Measurements from ENCODE around the gene SH3BP4.

DNA sequence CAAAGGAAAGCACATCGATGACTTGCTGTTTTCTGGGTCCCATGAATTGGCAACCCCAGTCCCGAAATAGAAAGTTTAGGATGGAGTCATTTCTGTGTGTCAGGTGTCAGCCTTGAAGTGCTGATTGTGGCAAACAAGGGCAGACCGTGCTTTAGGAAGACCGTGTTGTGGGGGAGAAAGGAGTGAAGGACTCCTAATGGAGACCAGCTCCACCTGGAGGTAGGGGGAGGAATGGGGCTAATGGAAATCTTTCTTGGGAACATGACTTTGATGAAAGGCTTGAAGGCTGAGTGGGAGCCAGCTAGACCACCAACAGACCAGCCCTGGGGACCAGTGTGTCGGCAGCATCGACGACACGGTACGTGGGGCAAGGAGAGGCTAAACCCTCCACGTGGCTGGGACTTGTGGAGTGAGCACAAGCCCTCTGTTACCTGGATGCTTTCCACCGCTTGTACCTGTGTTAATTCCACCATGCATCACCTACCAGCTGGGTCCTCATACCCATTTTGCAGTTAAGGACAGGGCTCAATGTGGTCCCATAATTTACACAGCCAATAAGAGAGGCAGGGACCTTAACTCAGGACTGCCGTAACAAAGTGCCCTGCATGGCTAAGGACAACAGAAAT lies 104.2 kb downstream of the SH3BP4 start:
- TF ChIP-seq, protein P1, sequence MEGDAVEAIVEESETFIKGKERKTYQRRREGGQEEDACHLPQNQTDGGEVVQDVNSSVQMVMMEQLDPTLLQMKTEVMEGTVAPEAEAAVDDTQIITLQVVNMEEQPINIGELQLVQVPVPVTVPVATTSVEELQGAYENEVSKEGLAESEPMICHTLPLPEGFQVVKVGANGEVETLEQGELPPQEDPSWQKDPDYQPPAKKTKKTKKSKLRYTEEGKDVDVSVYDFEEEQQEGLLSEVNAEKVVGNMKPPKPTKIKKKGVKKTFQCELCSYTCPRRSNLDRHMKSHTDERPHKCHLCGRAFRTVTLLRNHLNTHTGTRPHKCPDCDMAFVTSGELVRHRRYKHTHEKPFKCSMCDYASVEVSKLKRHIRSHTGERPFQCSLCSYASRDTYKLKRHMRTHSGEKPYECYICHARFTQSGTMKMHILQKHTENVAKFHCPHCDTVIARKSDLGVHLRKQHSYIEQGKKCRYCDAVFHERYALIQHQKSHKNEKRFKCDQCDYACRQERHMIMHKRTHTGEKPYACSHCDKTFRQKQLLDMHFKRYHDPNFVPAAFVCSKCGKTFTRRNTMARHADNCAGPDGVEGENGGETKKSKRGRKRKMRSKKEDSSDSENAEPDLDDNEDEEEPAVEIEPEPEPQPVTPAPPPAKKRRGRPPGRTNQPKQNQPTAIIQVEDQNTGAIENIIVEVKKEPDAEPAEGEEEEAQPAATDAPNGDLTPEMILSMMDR (IDR thresholded peaks at IDR 0.05): peak; percentile 27 to 76 (median 62)
- TF ChIP-seq POLR2A (IDR thresholded peaks at IDR 0.05): no peak

All from esophagus squamous epithelium (tissue), 4 donors.